ENCODE results near the gene GPR15LG. TPM values are rescaled to one million over a fixed set of nuclear protein-coding genes. Genes with fewer than 3 reads are reported as not detected.
"Not testable (repeated sequence)": the region's sequence is repeated elsewhere in the genome, so short reads cannot be mapped to it uniquely, and the experiment has no call there.

The GPR15LG gene
- total RNA-seq, 1 experiment from 2014 or later: not detected

DNA sequence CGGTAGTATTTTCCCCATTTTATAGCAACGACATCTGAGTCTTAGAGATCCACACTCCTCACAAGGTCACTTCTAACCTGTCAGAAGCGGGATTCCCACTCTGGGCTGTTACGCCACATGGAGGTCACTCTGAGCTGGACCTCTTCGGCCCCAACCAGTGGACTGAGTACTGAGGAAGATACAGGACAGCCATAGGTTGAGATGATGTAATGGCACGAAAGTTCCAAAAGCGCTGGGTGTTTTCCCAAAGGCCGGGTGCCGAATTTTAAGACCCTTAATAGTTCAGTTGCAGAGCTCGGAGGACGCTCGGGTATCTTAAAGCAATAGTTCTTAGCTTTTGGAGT, 33.6 kb upstream of the GPR15LG start:
- CTCF ChIA-PET: interaction anchor here (0.6 to 4.1 kb wide), 9 partner anchors 8 to 69 kb away, joined by 3 to 32 read pairs (median 5); no protein-coding TSS in a partner anchor
- TSS peak; percentile 66 for BruUV-seq (replicated peaks)

GRCh38 chr10:84147347-84147746, 26.3 kb upstream of the GPR15LG start:
- no TSS peak for BruUV-seq (replicated peaks)
- H3K27ac Mint-ChIP-seq (ENCODE audit: low read depth, unreplicated experiment): no peak overlapping the region
- H3K4me3 Mint-ChIP-seq (ENCODE audit: unreplicated experiment): no peak overlapping the region
- DNase-seq (ENCODE audit: unreplicated experiment): no peak
- H3K36me3 Mint-ChIP-seq (ENCODE audit: insufficient read depth, unreplicated experiment): peaks cover 94% of the 10 kb centered on the region
- no peaks in the 10 kb centered on the region for H3K27me3 Mint-ChIP-seq (ENCODE audit: insufficient read depth, unreplicated experiment)
- intact Hi-C loops (cut with micrococcal nuclease): loop anchor here (10.0 kb wide), 1 partner anchor 387 kb away; no protein-coding TSS in a partner anchor
- ChIA-PET POLR2A (interaction anchor here (0.7 to 2.5 kb wide), 5 partner anchors 8 to 62 kb away, joined by 4 to 22 read pairs (median 4); partner anchors contain the start of gene GHITM), CTCF (interaction anchor here (0.6 to 10.9 kb wide), 15 partner anchors 8 to 391 kb away, joined by 3 to 210 read pairs (median 9); no protein-coding TSS in a partner anchor)
- H3K9me3 Mint-ChIP-seq (ENCODE audit: unreplicated experiment): no peaks in the 10 kb centered on the region
- peaks cover 6% of the 10 kb centered on the region for H3K4me1 Mint-ChIP-seq (ENCODE audit: insufficient read depth, unreplicated experiment)
- TF ChIP-seq CTCF (IDR thresholded peaks at IDR 0.05; ENCODE audit: unreplicated experiment): no peak

More for the DNA sequence above, 33.6 kb upstream of the GPR15LG start:
- peak; percentile 9 for DNase-seq (ENCODE audit: unreplicated experiment)
- no peak for TF ChIP-seq CTCF (IDR thresholded peaks at IDR 0.05; ENCODE audit: unreplicated experiment)
- no peaks in the 10 kb centered on the region for H3K9me3 Mint-ChIP-seq (ENCODE audit: unreplicated experiment)
- POLR2A ChIA-PET: interaction anchor here (0.6 to 2.1 kb wide), 11 partner anchors 9 to 695 kb away, joined by 3 to 22 read pairs (median 4); no protein-coding TSS in a partner anchor
- peaks cover 32% of the 10 kb centered on the region for H3K36me3 Mint-ChIP-seq (ENCODE audit: insufficient read depth, unreplicated experiment)
- peaks cover 16% of the 10 kb centered on the region for H3K4me1 Mint-ChIP-seq (ENCODE audit: insufficient read depth, unreplicated experiment)
- H3K27ac Mint-ChIP-seq (ENCODE audit: low read depth, unreplicated experiment): peak overlapping the region; percentile 98
- intact Hi-C loops (cut with micrococcal nuclease): loop anchor here (10.0 kb wide), 1 partner anchor 395 kb away; no protein-coding TSS in a partner anchor
- H3K4me3 Mint-ChIP-seq (ENCODE audit: unreplicated experiment): peak overlapping the region; percentile 92
- H3K27me3 Mint-ChIP-seq (ENCODE audit: insufficient read depth, unreplicated experiment): no peaks in the 10 kb centered on the region

- peak; percentile 56 for DNase-seq (ENCODE audit: unreplicated experiment)
- H3K27me3 Mint-ChIP-seq (ENCODE audit: insufficient read depth, unreplicated experiment); H3K9me3 Mint-ChIP-seq (ENCODE audit: unreplicated experiment); BruUV-seq (replicated peaks); H3K27ac Mint-ChIP-seq (ENCODE audit: low read depth, unreplicated experiment); H3K4me3 Mint-ChIP-seq (ENCODE audit: unreplicated experiment); H3K4me1 Mint-ChIP-seq (ENCODE audit: insufficient read depth, unreplicated experiment): not testable (repeated sequence)
- H3K36me3 Mint-ChIP-seq (ENCODE audit: insufficient read depth, unreplicated experiment): peaks cover 94% of the 10 kb centered on the region
- peak; percentile 76 for TF ChIP-seq CTCF (IDR thresholded peaks at IDR 0.05; ENCODE audit: unreplicated experiment)
- ChIA-PET POLR2A (interaction anchor here (0.7 to 2.5 kb wide), 6 partner anchors 8 to 329 kb away, joined by 3 to 22 read pairs (median 4); partner anchors contain the start of gene GHITM), CTCF (interaction anchor here (0.6 to 10.9 kb wide), 26 partner anchors 8 to 1298 kb away, joined by 3 to 210 read pairs (median 4); no protein-coding TSS in a partner anchor)
- intact Hi-C loops (cut with micrococcal nuclease): loop anchor here (1.0 to 10.0 kb wide), 2 partner anchors 57 to 387 kb away; no protein-coding TSS in a partner anchor
These were observed 25.5 kb upstream of the GPR15LG start for GRCh38 chr10:84148006-84148597.

GRCh38 chr10:84149854-84150253, 23.7 kb upstream of the GPR15LG start:
- H3K27me3 Mint-ChIP-seq (ENCODE audit: insufficient read depth, unreplicated experiment): no peaks in the 10 kb centered on the region
- peaks cover 94% of the 10 kb centered on the region for H3K36me3 Mint-ChIP-seq (ENCODE audit: insufficient read depth, unreplicated experiment)
- CTCF ChIA-PET: interaction anchor here (1.0 to 10.9 kb wide), 8 partner anchors 8 to 389 kb away, joined by 4 to 210 read pairs (median 6); no protein-coding TSS in a partner anchor
- H3K9me3 Mint-ChIP-seq (ENCODE audit: unreplicated experiment): no peaks in the 10 kb centered on the region
- H3K4me1 Mint-ChIP-seq (ENCODE audit: insufficient read depth, unreplicated experiment): peaks cover 6% of the 10 kb centered on the region
- no TSS peak for BruUV-seq (replicated peaks)
- DNase-seq (ENCODE audit: unreplicated experiment): no peak
- H3K4me3 Mint-ChIP-seq (ENCODE audit: unreplicated experiment): no peak overlapping the region
- intact Hi-C loops (cut with micrococcal nuclease): loop anchor here (10.0 kb wide), 1 partner anchor 385 kb away; no protein-coding TSS in a partner anchor
- POLR2A ChIA-PET: interaction anchor here (0.6 to 2.5 kb wide), 3 partner anchors 10 to 301 kb away, joined by 3 to 22 read pairs (median 3); partner anchors contain the start of gene GHITM
- no peak for TF ChIP-seq CTCF (IDR thresholded peaks at IDR 0.05; ENCODE audit: unreplicated experiment)
- no peak overlapping the region for H3K27ac Mint-ChIP-seq (ENCODE audit: low read depth, unreplicated experiment)

Data from MCF 10A (cell line).